ENCODE data around the gene RPL27A.

The RPL27A gene

GRCh38 chr11:8704136-8704535 lies 21.5 kb downstream of the RPL27A start:
- TF ChIP-seq EZH2phosphoT487 (IDR thresholded peaks at IDR 0.05; ENCODE audit: low read depth) = no peak
- Histone ChIP-seq H3K27me3 (ENCODE audit: low read depth, low read length) (no peaks in the 10 kb centered on the region), H3K9ac (ENCODE audit: low read length) (no peak overlapping the region), H2AFZ (ENCODE audit: low read depth, low read length) (no peak overlapping the region), H3K27ac (ENCODE audit: low read length) (no peak overlapping the region), H3K9me3 (ENCODE audit: insufficient read depth, low read length) (no peaks in the 10 kb centered on the region), H4K20me1 (ENCODE audit: insufficient read depth, low read length) (no peaks in the 10 kb centered on the region), H3K36me3 (replicated peaks; ENCODE audit: low read depth, low read length) (no peaks in the 10 kb centered on the region), H3K79me2 (ENCODE audit: low read length) (no peaks in the 10 kb centered on the region), H3K4me2 (ENCODE audit: low read length) (no peak overlapping the region), H3K4me3 (ENCODE audit: low read length) (no peak overlapping the region), H3K4me1 (ENCODE audit: low read length) (peaks cover 10% of the 10 kb centered on the region)

GRCh38 chr11:8705146-8705545 lies 22.6 kb downstream of the RPL27A start:
- no peak overlapping the region for H3K4me2 ChIP-seq (ENCODE audit: low read length)
- no peak overlapping the region for H2AFZ ChIP-seq (ENCODE audit: low read depth, low read length)
- H3K79me2 ChIP-seq (ENCODE audit: low read length) = no peaks in the 10 kb centered on the region
- TF ChIP-seq CTCF (IDR thresholded peaks at IDR 0.05; ENCODE audit: low read depth, low read length) (no peak), EZH2phosphoT487 (IDR thresholded peaks at IDR 0.05; ENCODE audit: low read depth) (no peak)
- no peak overlapping the region for H3K27ac ChIP-seq (ENCODE audit: low read length)
- H3K27me3 ChIP-seq (ENCODE audit: low read depth, low read length) = no peaks in the 10 kb centered on the region
- no peaks in the 10 kb centered on the region for H4K20me1 ChIP-seq (ENCODE audit: insufficient read depth, low read length)
- no peaks in the 10 kb centered on the region for H3K9me3 ChIP-seq (ENCODE audit: insufficient read depth, low read length)
- H3K9ac ChIP-seq (ENCODE audit: low read length) = no peak overlapping the region
- H3K36me3 ChIP-seq (replicated peaks; ENCODE audit: low read depth, low read length) = no peaks in the 10 kb centered on the region
- H3K4me1 ChIP-seq (ENCODE audit: low read length) = peaks cover 14% of the 10 kb centered on the region
- H3K4me3 ChIP-seq (ENCODE audit: low read length) = no peak overlapping the region

GRCh38 chr11:8706673-8707432 lies 24.3 kb downstream of the RPL27A start:
- TF ChIP-seq CTCF (IDR thresholded peaks at IDR 0.05; ENCODE audit: low read depth, low read length) (no peak), EZH2phosphoT487 (IDR thresholded peaks at IDR 0.05; ENCODE audit: low read depth) (no peak)
- no peaks in the 10 kb centered on the region for H3K79me2 ChIP-seq (ENCODE audit: low read length)

GRCh38 chr11:8707541-8708191 lies 25.1 kb downstream of the RPL27A start:
- Histone ChIP-seq H4K20me1 (ENCODE audit: insufficient read depth, low read length) (no peaks in the 10 kb centered on the region), H3K9ac (ENCODE audit: low read length) (no peak overlapping the region), H3K4me2 (ENCODE audit: low read length) (no peak overlapping the region), H3K4me1 (ENCODE audit: low read length) (peaks cover 14% of the 10 kb centered on the region), H3K27ac (ENCODE audit: low read length) (no peak overlapping the region), H3K4me3 (ENCODE audit: low read length) (no peak overlapping the region), H2AFZ (ENCODE audit: low read depth, low read length) (no peak overlapping the region), H3K9me3 (ENCODE audit: insufficient read depth, low read length) (no peaks in the 10 kb centered on the region), H3K27me3 (ENCODE audit: low read depth, low read length) (no peaks in the 10 kb centered on the region), H3K36me3 (replicated peaks; ENCODE audit: low read depth, low read length) (no peaks in the 10 kb centered on the region), H3K79me2 (ENCODE audit: low read length) (no peaks in the 10 kb centered on the region)
- TF ChIP-seq CTCF (IDR thresholded peaks at IDR 0.05; ENCODE audit: low read depth, low read length) (no peak), EZH2phosphoT487 (IDR thresholded peaks at IDR 0.05; ENCODE audit: low read depth) (no peak)

More at GRCh38 chr11:8706673-8707432, 24.3 kb downstream of the RPL27A start:
- Histone ChIP-seq H3K27ac (ENCODE audit: low read length) (no peak overlapping the region), H3K9ac (ENCODE audit: low read length) (no peak overlapping the region), H3K4me1 (ENCODE audit: low read length) (peaks cover 14% of the 10 kb centered on the region), H3K9me3 (ENCODE audit: insufficient read depth, low read length) (no peaks in the 10 kb centered on the region), H2AFZ (ENCODE audit: low read depth, low read length) (no peak overlapping the region), H3K4me2 (ENCODE audit: low read length) (no peak overlapping the region), H3K4me3 (ENCODE audit: low read length) (no peak overlapping the region), H4K20me1 (ENCODE audit: insufficient read depth, low read length) (no peaks in the 10 kb centered on the region), H3K36me3 (replicated peaks; ENCODE audit: low read depth, low read length) (no peaks in the 10 kb centered on the region), H3K27me3 (ENCODE audit: low read depth, low read length) (no peaks in the 10 kb centered on the region)

All from OCI-LY3 (cell line).